Heart right ventricle (tissue), 16 donors: ENCODE results near the gene OOSP3. TPM values are rescaled to one million over a fixed set of nuclear protein-coding genes. Genes with fewer than 3 reads are reported as not detected.

Experiments
- ATAC-seq, 8 donors: fragments of 200-7000 bp; cut with Tn5 transposase; one replicate each; pipeline ENCODE4 v1.9.1; 2020; ENCODE audit warnings: mild to moderate bottlenecking in 8 of 8, moderate library complexity in 8 of 8, moderate number of reproducible peaks in 1 of 8
- DNase-seq, 2 donors: peaks; one replicate each; pipeline ENCODE4 v3.0.0-alpha.2; 2020
- H3K27ac ChIP-seq, 10 donors: fragments of 200-600 bp; sonication (generic) in 2 of 10; one replicate each; pipeline versions ENCODE4 v1.5.0 to v1.8.0; 2020 to 2022; ENCODE audit warnings: mild to moderate bottlenecking in 3 of 10
- H3K27me3 ChIP-seq, 7 donors: fragments of 200-600 bp; one replicate each; pipeline ENCODE4 v1.8.0; 2021 to 2022; ENCODE audit warnings: mild to moderate bottlenecking in 2 of 7
- H3K36me3 ChIP-seq, 9 donors: fragments of 200-600 bp; sonication (generic) in 1 of 9; one replicate each; pipeline versions ENCODE4 v1.5.0 to v1.8.0; 2020 to 2022; ENCODE audit warnings: mild to moderate bottlenecking in 2 of 9
- H3K4me1 ChIP-seq, 9 donors: fragments of 200-600 bp; sonication (generic) in 1 of 9; one replicate each; pipeline versions ENCODE4 v1.5.0 to v1.8.0; 2020 to 2022; ENCODE audit warnings: mild to moderate bottlenecking in 4 of 9
- H3K4me3 ChIP-seq, 10 donors: fragments of 200-600 bp; sonication (generic) in 2 of 10; one replicate each; pipeline versions ENCODE4 v1.5.0 to v1.8.0; 2020 to 2022; ENCODE audit warnings: mild to moderate bottlenecking in 7 of 10, moderate library complexity in 2 of 10
- H3K9me3 ChIP-seq, 11 donors: fragments of 200-600 bp in 10 of 11; sonication (generic) in 2 of 11; one replicate each; pipeline versions ENCODE4 v1.5.0 to v1.8.0; 2013 to 2022; ENCODE audit warnings: mild to moderate bottlenecking in 2 of 11, control low read depth in 1 of 11, moderate library complexity in 1 of 11
- WGBS, 2 donors: extraction: QIAGEN DNeasy Blood & Tissue Kit; methylation state at CpG; one replicate each; pipeline ENCODE4 v1.1.7; 2013; ENCODE audit warnings: inconsistent platforms in 1 of 2; 5-methylcytosine and 5-hydroxymethylcytosine counted together
- intact Hi-C, 10 donors: fragments of 100-400 bp; cut with DNase I; formaldehyde crosslinking; loops; one replicate each; pipeline versions ENCODE4 v1.11.1 to v1.14.2; 2022
- polyA plus RNA-seq, 2 donors: library from polyadenylated mRNA; stranded (reverse); fragments of 200-250 nt; gene quantifications; one replicate each; pipeline ENCODE4 v1.2.3, GENCODE V29; 2013
- total RNA-seq, 10 donors: library from RNA; stranded (reverse); fragmentation: NEBNext Ultra II Directional in 3 of 10; extraction: Animal tissue kit (Norgen Biotek cat#: 25700) in 3 of 10; gene quantifications; one replicate each; pipeline versions ENCODE4 v1.2.1 to v1.2.4, GENCODE V29; 2021 to 2023
- TF ChIP-seq, protein P1 (sequence below), 9 donors: fragments of 200-600 bp; sonication (generic) in 2 of 9; IDR thresholded peaks; one replicate each; pipeline versions ENCODE4 v1.5.0 to v1.8.0; 2021 to 2022; ENCODE audit warnings: antibody characterized with exemption in 9 of 9, mild to moderate bottlenecking in 5 of 9, moderate library complexity in 1 of 9
- donor health status: Arrhythmogenic right ventricular cardiomyopathy.
- donor health status: ischemic (EF 13 %, LVEDD 7.1; RV severe dilation, severe dysfunction).
- donor health status: healthy with polysubstance abuse.
- donor health status: DM: no; HTN: yes; CAD: no.
- donor health status: DM: no; HTN: no; CAD: no.
- donor health status: ischemic (EF 25% LVEDD 6.9; RV normal size, moderate dysfunction).
- donor health status: ischemic (EF 25% LVEDD 5.7; RV mildly dilated, moderate dysfunction).
- donor health status: healthy.
- donor health status: DM: yes; HTN: yes; CAD: no.
- donor health status: Ischemic cardiomyopathy.
- donor health status: ischemic (EF 35%, LVEDD 5.7; RV mildly dilated, moderate dysfunction).
- donor health status: nonischemic (EF 11% LVEDD 7.7; RV severe dilation, severe dysfunction).
- donor health status: DM: yes; HTN: yes; CAD: no.
- donor health status: PGD.
- donor health status: ischemic (EF 29% LVEDD 5.4; RV normal size, mild dysfunction).
- donor health status: nonischemic (EF 23%, LVEDD 6.1; RV moderate dilation, normal function).

Gene OOSP3
- total and polyA plus RNA-seq, 12 donors, result not detected

DNA sequence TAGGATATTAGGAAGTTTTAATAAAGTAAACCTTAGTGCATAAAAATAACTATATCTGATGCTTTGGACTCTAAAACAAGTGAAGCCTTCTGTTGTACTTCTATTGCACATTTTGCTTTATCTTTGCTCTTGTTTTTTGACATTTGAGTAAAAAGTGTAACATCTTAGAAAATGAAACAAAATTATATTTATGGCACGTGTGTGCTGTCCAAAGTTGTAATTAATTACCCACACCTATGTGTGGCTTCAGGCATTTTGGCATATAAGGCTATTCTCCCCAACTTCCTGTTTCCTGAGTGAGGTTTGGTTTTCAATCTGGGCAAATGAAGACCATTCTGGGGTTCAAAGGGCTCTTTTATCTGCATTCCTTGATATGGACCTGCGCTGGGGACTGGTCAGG is 59.5 kb downstream of the OOSP3 start, which contains the start of gene OOSP1:
Gene OOSP1, plus strand, starts transcription at position 301 of the 400 bp plus-strand sequence. Its CDS starts 23 bp downstream, at position 324.
- Histone ChIP-seq H3K4me1 (no peaks in the 10 kb centered on the region), H3K27ac (no peak within 1 kb of the TSS), H3K27me3 (no peaks in the 10 kb centered on the region), H3K36me3 (no peaks in the 10 kb centered on the region), H3K4me3 (no peak within 1 kb of the TSS), H3K9me3 (no peaks in the 10 kb centered on the region)
- ATAC-seq (no peak), DNase-seq (no peak)
- intact Hi-C loops, result no loop called here
- 54 to 57% methylated on average over 2 of the region's 2 CpGs for WGBS, 2 donors
- TF ChIP-seq, protein P1, sequence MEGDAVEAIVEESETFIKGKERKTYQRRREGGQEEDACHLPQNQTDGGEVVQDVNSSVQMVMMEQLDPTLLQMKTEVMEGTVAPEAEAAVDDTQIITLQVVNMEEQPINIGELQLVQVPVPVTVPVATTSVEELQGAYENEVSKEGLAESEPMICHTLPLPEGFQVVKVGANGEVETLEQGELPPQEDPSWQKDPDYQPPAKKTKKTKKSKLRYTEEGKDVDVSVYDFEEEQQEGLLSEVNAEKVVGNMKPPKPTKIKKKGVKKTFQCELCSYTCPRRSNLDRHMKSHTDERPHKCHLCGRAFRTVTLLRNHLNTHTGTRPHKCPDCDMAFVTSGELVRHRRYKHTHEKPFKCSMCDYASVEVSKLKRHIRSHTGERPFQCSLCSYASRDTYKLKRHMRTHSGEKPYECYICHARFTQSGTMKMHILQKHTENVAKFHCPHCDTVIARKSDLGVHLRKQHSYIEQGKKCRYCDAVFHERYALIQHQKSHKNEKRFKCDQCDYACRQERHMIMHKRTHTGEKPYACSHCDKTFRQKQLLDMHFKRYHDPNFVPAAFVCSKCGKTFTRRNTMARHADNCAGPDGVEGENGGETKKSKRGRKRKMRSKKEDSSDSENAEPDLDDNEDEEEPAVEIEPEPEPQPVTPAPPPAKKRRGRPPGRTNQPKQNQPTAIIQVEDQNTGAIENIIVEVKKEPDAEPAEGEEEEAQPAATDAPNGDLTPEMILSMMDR (IDR thresholded peaks at IDR 0.05), result no peak

DNA sequence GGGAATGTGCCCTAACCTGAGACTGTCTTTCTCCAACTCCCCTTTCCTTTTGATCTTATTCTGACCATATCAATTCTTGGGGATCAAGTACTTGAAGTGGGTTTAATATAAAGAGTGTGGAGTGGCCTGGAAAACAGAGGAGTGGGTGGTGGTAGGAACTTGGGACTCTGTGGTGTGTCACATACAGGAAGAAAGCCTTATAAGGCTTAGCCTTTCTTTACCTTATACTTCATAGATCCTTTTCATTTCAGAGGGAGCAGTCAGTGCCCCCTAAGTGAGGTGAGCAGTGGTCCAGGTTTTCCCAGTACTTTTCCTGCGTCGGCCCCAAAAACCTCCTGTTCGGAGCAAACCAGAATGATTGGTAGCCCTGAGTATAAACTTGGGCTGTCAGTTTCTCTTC is 60.1 kb downstream of the OOSP3 start:
- H3K4me1 ChIP-seq, result no peaks in the 10 kb centered on the region
- no peaks in the 10 kb centered on the region for H3K9me3 ChIP-seq
- no peak overlapping the region for H3K4me3 ChIP-seq
- DNase-seq (no peak), ATAC-seq (no peak)
- no peaks in the 10 kb centered on the region for H3K27me3 ChIP-seq
- intact Hi-C loops, result no loop called here
- H3K27ac ChIP-seq, result no peak overlapping the region
- TF ChIP-seq, protein P1 (IDR thresholded peaks at IDR 0.05), result no peak
- WGBS, 2 donors, result 94 to 99% methylated on average over 3 of the region's 3 CpGs
- H3K36me3 ChIP-seq, result no peaks in the 10 kb centered on the region

DNA sequence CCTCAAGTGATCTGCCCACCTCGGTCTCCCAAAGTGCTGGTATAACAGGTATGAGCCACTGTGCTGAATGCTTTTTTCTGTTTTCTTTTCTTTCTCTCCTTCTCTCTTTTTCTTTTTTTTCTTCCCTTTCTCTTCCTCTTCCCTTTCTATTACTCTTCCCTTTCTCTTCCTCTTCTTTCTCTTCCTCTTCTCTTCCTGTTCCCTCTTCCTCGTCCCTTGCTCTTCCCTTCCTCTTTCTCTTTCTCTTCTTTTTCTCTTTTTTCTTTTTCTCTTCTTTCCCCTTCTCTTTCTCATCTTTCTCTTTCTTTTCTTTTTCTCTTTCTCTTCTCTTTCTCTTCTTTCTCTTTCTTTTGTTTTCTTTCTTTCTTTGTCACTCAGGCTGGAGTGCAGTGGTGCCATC is 60.9 kb downstream of the OOSP3 start:
- Histone ChIP-seq H3K36me3 (no peaks in the 10 kb centered on the region), H3K27ac (no peak overlapping the region), H3K27me3 (no peaks in the 10 kb centered on the region), H3K9me3 (no peaks in the 10 kb centered on the region), H3K4me3 (no peak overlapping the region), H3K4me1 (no peaks in the 10 kb centered on the region)
- ATAC-seq (no peak), DNase-seq (no peak)
- 80 to 86% methylated on average over 2 of the region's 2 CpGs for WGBS, 2 donors
- TF ChIP-seq, protein P1 (IDR thresholded peaks at IDR 0.05), result no peak
- intact Hi-C loops, result no loop called here

DNA sequence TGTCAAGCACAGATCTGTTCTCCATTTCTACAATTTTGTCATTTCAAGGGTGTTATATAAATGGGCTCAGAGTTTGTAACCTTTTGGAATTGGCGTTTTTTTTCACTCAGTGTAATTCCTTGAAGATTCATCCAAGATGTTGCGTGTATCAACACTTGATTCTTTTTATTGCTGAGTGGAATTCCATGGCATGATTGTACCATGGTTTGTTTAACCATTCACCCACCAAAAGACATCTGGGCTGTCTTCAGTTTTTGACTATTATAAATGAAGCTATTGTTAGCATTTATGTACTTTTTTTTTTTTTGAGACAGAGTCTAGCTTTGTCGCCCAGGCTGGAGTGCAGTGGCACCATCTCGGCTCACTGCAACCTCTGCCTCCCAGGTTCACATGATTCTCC is 62.5 kb downstream of the OOSP3 start:
- ATAC-seq, result no peak

More for the DNA sequence above, 62.5 kb downstream of the OOSP3 start:
- WGBS, 2 donors, result 86 to 89% methylated on average over 4 of the region's 4 CpGs
- Histone ChIP-seq H3K36me3 (no peaks in the 10 kb centered on the region), H3K4me3 (no peak overlapping the region), H3K9me3 (no peaks in the 10 kb centered on the region), H3K27ac (no peak overlapping the region), H3K4me1 (no peaks in the 10 kb centered on the region), H3K27me3 (no peaks in the 10 kb centered on the region)
- no peak for DNase-seq
- TF ChIP-seq, protein P1 (IDR thresholded peaks at IDR 0.05), result no peak
- intact Hi-C loops, result no loop called here
